Mucosa of descending colon (tissue), 3 donors: Measurements from ENCODE around the gene RABGGTA. TPM values are rescaled to one million over a fixed set of nuclear protein-coding genes. Genes with fewer than 3 reads are reported as not detected.
A peak's percentile ranks its signal among the peaks of the same experiment; 100 is the strongest.

Source experiments
- ATAC-seq: fragments of 200-7000 bp; cut with Tn5 transposase; one replicate; pipeline ENCODE4 v1.9.1; 2020; ENCODE audit warnings: mild to moderate bottlenecking, moderate library complexity
- DNase-seq, 3 donors: peaks; one replicate each; pipeline ENCODE4 v3.0.0-alpha.2; 2020
- H3K36me3 ChIP-seq: fragments of 200-600 bp; one replicate; pipeline ENCODE4 v1.8.0; 2021; ENCODE audit warnings: low read depth, mild to moderate bottlenecking
- H3K4me1 ChIP-seq: fragments of 200-600 bp; one replicate; pipeline ENCODE4 v1.8.0; 2021; ENCODE audit warnings: low read depth, mild to moderate bottlenecking
- H3K4me3 ChIP-seq: fragments of 200-600 bp; one replicate; pipeline ENCODE4 v1.8.0; 2021; ENCODE audit warnings: mild to moderate bottlenecking
- H3K9me3 ChIP-seq: fragments of 200-600 bp; one replicate; pipeline ENCODE4 v1.8.0; 2021; ENCODE audit warnings: mild to moderate bottlenecking
- intact Hi-C, 2 donors: fragments of 100-400 bp; cut with DNase I in 1 of 2; cut with micrococcal nuclease in 1 of 2; formaldehyde crosslinking; loops; one replicate each; pipeline versions ENCODE4 v1.11.0 to v1.11.1; 2022; cut with DNase I, micrococcal nuclease
- total RNA-seq, 3 donors: library from RNA; stranded (reverse); fragmentation: NEBNext Ultra II Directional in 2 of 3; extraction: Animal tissue kit (Norgen Biotek cat#: 25700) in 2 of 3; gene quantifications; one replicate each; pipeline versions ENCODE4 v1.2.1 to v1.2.4, GENCODE V29; 2021 to 2023
- TF ChIP-seq, protein P1 (sequence below): fragments of 200-600 bp; IDR thresholded peaks from one replicate; pipeline ENCODE4 v1.8.0; 2022; ENCODE audit warnings: antibody characterized with exemption, mild to moderate bottlenecking
- donor health status: DM: no; HTN: no; CAD: no; lungs with moderate emphysema.
- donor health status: DM: no; HTN: no; CAD: no.
- donor health status: DM: no; HTN: yes; CAD: no.

The RABGGTA gene
- total RNA-seq, 3 donors from 2014 or later, result 31.6 to 52.9 (median 41.3) TPM

DNA sequence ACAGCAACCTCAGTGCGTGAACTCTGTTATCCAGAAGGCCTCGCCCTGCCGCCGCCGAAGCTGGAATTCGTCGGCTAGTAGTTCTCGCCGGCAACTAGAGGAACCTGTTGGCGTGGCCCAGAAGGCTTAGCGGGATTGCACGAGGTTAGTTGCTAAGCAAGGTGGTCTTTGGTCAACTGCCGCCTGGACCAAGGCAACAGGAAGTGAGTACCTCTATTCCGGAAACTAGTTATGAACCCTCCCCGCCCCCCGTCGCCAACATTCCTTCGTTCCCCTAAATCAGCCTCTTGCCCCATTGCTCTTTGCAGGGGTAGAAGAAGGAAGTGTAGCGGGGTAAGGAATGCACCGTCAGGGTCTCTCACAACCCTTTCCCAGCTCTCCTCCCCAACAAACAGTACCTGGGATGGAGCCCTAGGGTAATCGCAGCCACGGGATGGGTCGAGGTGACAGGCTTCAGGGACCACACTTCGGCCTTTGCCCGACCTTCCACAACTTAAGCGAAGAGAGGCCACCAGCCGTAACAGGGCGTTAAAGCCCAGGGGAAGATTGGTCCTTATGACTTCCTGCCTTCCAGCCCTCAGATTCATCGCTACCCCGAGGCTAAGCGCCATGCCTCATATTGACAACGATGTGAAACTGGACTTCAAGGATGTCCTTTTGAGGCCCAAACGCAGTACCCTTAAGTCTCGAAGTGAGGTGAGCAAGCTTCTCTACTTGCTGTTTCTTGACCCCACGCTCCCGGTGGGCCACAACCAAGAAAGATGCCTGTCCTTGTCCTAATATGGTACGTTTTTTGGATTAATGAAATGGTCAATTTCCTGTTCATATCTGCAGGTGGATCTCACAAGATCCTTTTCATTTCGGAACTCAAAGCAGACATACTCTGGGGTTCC lies 38.5 kb downstream of the RABGGTA start, which contains the start of gene GMPR2:
Gene GMPR2 (plus strand): TSS at position 285 of the 893 bp plus-strand sequence. CDS start 325 bp downstream, at position 610.
- H3K9me3 ChIP-seq, result no peaks in the 10 kb centered on the region
- intact Hi-C loops, result no loop called here
- peaks cover 5% of the 10 kb centered on the region for H3K36me3 ChIP-seq
- H3K4me1 ChIP-seq, result peaks cover 12% of the 10 kb centered on the region
- H3K4me3 ChIP-seq, result peak within 1 kb of the TSS; percentile 71
- DNase-seq (no peak), ATAC-seq (peak; percentile 59)
- TF ChIP-seq, protein P1, sequence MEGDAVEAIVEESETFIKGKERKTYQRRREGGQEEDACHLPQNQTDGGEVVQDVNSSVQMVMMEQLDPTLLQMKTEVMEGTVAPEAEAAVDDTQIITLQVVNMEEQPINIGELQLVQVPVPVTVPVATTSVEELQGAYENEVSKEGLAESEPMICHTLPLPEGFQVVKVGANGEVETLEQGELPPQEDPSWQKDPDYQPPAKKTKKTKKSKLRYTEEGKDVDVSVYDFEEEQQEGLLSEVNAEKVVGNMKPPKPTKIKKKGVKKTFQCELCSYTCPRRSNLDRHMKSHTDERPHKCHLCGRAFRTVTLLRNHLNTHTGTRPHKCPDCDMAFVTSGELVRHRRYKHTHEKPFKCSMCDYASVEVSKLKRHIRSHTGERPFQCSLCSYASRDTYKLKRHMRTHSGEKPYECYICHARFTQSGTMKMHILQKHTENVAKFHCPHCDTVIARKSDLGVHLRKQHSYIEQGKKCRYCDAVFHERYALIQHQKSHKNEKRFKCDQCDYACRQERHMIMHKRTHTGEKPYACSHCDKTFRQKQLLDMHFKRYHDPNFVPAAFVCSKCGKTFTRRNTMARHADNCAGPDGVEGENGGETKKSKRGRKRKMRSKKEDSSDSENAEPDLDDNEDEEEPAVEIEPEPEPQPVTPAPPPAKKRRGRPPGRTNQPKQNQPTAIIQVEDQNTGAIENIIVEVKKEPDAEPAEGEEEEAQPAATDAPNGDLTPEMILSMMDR, result no peak

DNA sequence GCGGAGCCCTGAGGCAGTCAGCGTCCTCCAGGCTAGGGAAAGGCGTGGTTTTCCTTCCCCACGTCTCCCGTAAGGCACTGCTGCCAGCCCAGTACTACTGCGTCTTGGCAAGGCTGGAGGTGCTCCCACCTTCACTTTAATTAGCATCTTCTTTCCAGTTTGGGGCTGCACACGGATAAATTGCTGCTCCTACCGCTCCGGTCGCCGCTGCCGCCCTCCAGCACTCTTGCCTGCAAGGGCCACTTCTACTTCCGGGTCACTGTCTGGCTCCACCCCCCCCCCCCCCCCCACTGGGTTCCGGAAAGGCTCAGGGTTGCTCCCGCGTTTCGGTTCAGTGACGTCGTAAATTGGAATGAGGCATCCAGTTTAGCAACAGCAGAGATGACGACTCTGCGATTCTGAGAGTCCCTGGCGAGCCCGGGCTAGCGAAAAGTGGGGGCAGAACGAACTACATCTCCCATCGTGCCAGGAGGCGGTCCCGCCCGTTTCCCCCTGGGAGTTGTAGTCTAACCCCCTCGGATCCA lies 39.2 kb downstream of the RABGGTA start, which contains the start of gene NEDD8:
Gene NEDD8 (minus strand): TSS at position 247 of the 524 bp plus-strand sequence. CDS start 100 bp downstream, at position 147.
- DNase-seq (peak; percentile 90 to 95 (median 91)), ATAC-seq (peak; percentile 91)
- Histone ChIP-seq H3K4me1 (peaks cover 12% of the 10 kb centered on the region), H3K9me3 (no peaks in the 10 kb centered on the region), H3K4me3 (peak within 1 kb of the TSS; percentile 71), H3K36me3 (peaks cover 4% of the 10 kb centered on the region)
- TF ChIP-seq, protein P1, result no peak
- intact Hi-C loops, result no loop called here

DNA sequence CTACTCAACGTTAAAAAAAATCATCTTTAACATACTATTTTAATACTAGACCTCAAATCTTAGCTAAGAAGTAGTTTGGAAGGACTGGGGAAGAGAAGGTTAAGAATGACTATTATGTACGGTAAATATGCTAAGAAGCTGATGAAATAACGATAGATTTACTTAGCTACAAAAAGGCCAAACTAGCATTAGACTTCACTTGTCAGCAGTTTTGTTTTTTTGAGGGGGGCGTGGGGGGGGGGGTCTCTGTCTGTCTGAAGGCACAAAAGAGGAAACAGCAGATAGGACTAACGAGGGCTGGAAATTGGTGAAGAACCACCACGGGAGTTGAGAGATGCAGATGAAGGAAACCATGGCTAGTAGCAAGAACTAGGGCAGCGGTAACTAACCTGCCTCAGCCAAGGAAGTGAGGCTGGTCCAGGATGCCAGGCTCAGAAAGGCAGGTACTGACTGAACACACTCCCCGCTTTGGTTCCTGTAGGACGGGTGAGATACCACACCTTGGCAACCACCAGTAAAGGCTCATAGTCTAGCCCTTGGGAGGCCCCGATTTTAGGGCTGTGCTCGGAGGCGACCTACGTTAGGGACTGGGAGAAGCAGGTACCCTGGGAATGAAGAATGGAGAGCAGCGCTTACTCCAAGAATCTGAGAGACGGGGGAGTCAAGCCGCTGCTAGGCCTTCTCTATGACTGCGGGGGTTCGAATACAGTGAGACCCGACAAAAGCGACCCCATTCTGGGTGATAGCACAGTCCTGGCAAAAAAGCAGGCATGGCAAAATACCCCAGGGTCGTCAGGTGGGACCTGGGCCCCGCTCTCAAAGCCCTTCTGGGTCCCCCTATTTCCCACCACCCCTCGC lies 39.9 kb downstream of the RABGGTA start:
- TF ChIP-seq, protein P1, result no peak
- H3K36me3 ChIP-seq, result no peaks in the 10 kb centered on the region
- intact Hi-C loops, result no loop called here
- H3K4me3 ChIP-seq, result peak overlapping the region; percentile 71
- peaks cover 12% of the 10 kb centered on the region for H3K4me1 ChIP-seq
- no peaks in the 10 kb centered on the region for H3K9me3 ChIP-seq
- DNase-seq, result no peak
- ATAC-seq, result peak; percentile 39

DNA sequence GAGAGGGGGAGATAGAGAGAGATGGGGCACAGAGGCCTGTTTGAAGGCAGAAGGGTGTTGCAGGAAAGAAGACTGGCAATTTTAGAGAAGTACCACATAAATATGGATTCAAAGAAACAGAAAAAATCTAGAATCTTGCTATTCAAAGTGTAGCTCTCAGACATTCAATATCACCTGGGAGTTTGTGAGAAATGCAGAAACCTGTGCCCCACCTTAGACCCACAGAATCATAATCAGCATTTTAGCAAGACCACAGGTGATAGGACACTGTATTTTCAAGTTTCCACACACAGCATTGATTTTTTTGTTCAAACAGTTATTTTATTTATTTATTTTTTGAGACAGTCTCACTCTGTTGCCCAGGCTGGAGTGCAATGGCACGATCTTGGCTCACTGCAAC lies 42.5 kb downstream of the RABGGTA start:
- DNase-seq (no peak), ATAC-seq (no peak)
- H3K36me3 ChIP-seq, result no peaks in the 10 kb centered on the region
- intact Hi-C loops, result no loop called here
- H3K4me1 ChIP-seq, result peaks cover 12% of the 10 kb centered on the region
- H3K9me3 ChIP-seq, result no peaks in the 10 kb centered on the region
- H3K4me3 ChIP-seq, result no peak overlapping the region
- TF ChIP-seq, protein P1, result no peak

DNA sequence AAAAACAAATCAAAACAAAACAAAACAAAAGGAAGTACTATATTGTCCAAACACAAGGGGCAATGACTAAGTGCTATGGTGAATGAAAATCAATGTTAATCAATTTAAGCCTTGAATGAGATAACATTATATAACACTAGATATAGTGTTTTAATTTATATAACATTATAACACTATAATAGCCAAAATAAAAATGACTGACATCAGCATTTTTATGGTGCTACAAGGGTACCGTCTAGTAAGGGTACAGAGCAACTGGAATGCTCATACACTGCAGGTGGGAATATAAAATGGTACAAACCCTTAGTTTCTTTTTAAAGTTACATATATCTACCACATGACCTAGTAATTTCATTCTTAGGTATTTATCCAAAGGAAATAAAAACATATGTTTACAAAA lies 44.9 kb downstream of the RABGGTA start:
- no peak for DNase-seq
- Histone ChIP-seq H3K9me3 (no peaks in the 10 kb centered on the region), H3K4me1 (peaks cover 6% of the 10 kb centered on the region), H3K36me3 (no peaks in the 10 kb centered on the region), H3K4me3 (no peak overlapping the region)
- TF ChIP-seq, protein P1, result no peak
- no peak for ATAC-seq
- intact Hi-C loops, result no loop called here
